ENCODE measurements around the gene CARD14. TPM values are rescaled to one million over a fixed set of nuclear protein-coding genes. Genes with fewer than 3 reads are reported as not detected.

Gene CARD14
- total RNA-seq, 1 experiment from 2014 or later, result 0.09 TPM

DNA sequence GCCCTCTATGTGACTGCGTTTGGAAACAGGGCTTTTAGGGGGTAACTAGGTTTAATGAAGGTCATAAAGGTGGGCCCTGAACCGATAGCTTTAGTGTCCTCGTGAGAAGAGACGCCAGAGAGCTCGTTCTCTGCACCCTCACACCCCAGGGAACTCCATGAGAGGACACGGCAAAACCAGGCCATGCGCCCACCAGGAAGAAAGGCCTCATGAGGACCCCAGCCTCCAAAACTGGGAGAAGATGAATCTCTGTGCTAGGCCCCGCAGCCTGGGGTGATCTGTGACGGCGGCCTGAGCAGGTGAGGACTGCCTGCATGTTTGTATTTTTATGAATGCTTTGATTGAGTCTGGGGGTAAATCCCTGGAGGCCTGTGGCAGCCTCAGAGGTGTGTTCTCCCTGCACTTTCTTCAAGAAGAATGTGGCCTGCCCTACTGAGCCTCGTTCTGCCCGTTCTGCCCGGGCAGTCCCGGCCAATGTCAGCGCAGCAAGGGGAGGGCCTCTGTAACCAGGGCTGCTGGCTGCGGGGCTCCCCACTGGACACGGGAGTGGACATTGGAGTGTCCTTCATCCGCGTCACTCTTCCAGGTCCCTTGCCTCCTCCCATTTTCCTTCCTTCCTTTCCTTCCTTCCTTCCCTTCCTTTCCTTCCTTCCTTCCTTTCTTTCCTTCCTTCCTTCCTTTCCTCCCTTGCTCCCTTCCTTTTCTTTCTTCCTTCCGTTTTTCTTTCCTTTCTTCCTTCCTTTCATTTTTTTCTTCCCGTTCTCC is 84.0 kb downstream of the CARD14 start:
- no peak overlapping the region for H3K4me3 ChIP-seq (ENCODE audit: low read depth, low read length, poor library complexity, severe bottlenecking)
- no peaks in the 10 kb centered on the region for H3K9me3 ChIP-seq (ENCODE audit: low read depth, low read length, poor library complexity, severe bottlenecking)
- peak overlapping the region; percentile 56 for H3K27ac ChIP-seq (ENCODE audit: low read depth, low read length, poor library complexity, severe bottlenecking)
- H3K4me1 ChIP-seq (ENCODE audit: insufficient read depth, low read length, poor library complexity, severe bottlenecking), result peaks cover 11% of the 10 kb centered on the region
- H3K36me3 ChIP-seq (ENCODE audit: insufficient read depth, low read length, poor library complexity, severe bottlenecking), result no peaks in the 10 kb centered on the region
- BruUV-seq (replicated peaks), result no TSS peak
- CTCF ChIA-PET, result no interaction called here
- DNase-seq (ENCODE audit: low spot score), result no peak
- intact Hi-C loops (cut with micrococcal nuclease; ENCODE audit: unreplicated experiment), result no loop called here
- H3K27me3 ChIP-seq (replicated peaks; ENCODE audit: insufficient read depth, low read depth, low read length, poor library complexity), result no peaks in the 10 kb centered on the region
- TF ChIP-seq EZH2 (IDR thresholded peaks at IDR 0.05; ENCODE audit: borderline replicate concordance, low read depth, low read length, poor library complexity, severe bottlenecking), result no peak
- TF ChIP-seq, protein P1, sequence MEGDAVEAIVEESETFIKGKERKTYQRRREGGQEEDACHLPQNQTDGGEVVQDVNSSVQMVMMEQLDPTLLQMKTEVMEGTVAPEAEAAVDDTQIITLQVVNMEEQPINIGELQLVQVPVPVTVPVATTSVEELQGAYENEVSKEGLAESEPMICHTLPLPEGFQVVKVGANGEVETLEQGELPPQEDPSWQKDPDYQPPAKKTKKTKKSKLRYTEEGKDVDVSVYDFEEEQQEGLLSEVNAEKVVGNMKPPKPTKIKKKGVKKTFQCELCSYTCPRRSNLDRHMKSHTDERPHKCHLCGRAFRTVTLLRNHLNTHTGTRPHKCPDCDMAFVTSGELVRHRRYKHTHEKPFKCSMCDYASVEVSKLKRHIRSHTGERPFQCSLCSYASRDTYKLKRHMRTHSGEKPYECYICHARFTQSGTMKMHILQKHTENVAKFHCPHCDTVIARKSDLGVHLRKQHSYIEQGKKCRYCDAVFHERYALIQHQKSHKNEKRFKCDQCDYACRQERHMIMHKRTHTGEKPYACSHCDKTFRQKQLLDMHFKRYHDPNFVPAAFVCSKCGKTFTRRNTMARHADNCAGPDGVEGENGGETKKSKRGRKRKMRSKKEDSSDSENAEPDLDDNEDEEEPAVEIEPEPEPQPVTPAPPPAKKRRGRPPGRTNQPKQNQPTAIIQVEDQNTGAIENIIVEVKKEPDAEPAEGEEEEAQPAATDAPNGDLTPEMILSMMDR (conservative IDR thresholded peaks at IDR 0.05; ENCODE audit: low read depth, low read length), result no peak
- POLR2A ChIA-PET (ENCODE audit: low non-redundant PET), result no interaction called here

DNA sequence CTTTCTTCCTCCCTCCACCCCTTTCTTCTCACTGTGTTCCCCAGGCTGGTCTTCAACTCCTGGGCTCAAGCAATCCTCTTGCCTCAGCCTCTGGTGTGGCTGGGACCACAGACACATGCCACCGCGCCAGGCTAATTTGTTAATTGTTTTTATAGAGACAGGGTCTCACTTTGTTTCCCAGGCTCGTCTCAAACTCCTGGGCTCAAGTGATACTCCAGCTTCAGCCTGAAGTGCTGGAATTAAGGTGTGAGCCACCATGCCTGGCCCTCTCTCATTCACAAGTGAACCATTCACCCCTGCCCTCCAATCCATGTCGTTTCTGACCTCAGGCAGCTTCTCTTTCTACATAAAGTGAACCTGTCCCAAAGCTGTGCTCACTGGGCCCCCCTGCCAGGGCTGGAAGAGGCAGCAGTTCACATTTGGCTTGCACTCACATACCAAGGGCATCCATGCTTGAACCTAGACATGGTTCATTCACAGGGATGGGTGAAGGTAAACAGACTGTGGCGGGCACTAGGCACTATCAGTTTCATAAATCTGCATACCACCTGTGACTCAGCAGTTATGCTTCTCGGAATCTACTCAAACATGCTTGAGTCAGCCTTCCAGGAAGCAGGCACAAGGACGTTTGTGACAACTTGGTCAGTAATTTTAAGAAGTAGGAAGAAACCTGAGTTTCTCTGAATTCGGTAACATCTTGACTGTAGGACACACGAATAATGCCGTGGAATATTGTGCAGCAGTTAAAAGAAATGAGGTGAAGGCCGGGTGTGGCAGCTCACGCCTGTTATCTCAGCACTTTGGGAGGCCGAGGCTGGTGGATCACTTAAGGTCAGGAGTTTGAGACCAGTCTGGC is 84.8 kb downstream of the CARD14 start:
- BruUV-seq (replicated peaks), result no TSS peak
- peak overlapping the region; percentile 56 for H3K27ac ChIP-seq (ENCODE audit: low read depth, low read length, poor library complexity, severe bottlenecking)
- no peaks in the 10 kb centered on the region for H3K27me3 ChIP-seq (replicated peaks; ENCODE audit: insufficient read depth, low read depth, low read length, poor library complexity)
- DNase-seq (ENCODE audit: low spot score), result peak; percentile 54
- peaks cover 11% of the 10 kb centered on the region for H3K4me1 ChIP-seq (ENCODE audit: insufficient read depth, low read length, poor library complexity, severe bottlenecking)
- no peaks in the 10 kb centered on the region for H3K9me3 ChIP-seq (ENCODE audit: low read depth, low read length, poor library complexity, severe bottlenecking)
- no peak overlapping the region for H3K4me3 ChIP-seq (ENCODE audit: low read depth, low read length, poor library complexity, severe bottlenecking)
- CTCF ChIA-PET, result no interaction called here
- intact Hi-C loops (cut with micrococcal nuclease; ENCODE audit: unreplicated experiment), result no loop called here
- H3K36me3 ChIP-seq (ENCODE audit: insufficient read depth, low read length, poor library complexity, severe bottlenecking), result no peaks in the 10 kb centered on the region
- POLR2A ChIA-PET (ENCODE audit: low non-redundant PET), result no interaction called here
- TF ChIP-seq EZH2 (IDR thresholded peaks at IDR 0.05; ENCODE audit: borderline replicate concordance, low read depth, low read length, poor library complexity, severe bottlenecking), result no peak
- TF ChIP-seq, protein P1 (conservative IDR thresholded peaks at IDR 0.05; ENCODE audit: low read depth, low read length), result no peak

DNA sequence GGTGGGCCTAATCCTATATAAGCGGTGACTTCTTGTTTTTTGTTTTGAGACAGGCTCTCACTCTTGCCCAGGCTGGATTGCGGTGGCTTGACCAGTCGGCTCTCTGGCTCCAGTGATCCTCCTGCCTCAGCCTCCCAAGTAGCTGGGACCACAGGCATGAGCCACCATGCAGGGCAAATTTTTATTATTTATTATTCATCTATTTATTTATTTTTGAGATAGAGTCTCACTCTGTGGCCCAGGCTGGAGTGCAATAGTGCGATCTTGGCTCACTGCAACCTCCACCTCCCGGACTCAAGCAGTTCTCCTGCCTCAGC is 86.2 kb downstream of the CARD14 start:
- Histone ChIP-seq H3K4me3 (ENCODE audit: low read depth, low read length, poor library complexity, severe bottlenecking) (no peak overlapping the region), H3K27ac (ENCODE audit: low read depth, low read length, poor library complexity, severe bottlenecking) (no peak overlapping the region), H3K27me3 (replicated peaks; ENCODE audit: insufficient read depth, low read depth, low read length, poor library complexity) (no peaks in the 10 kb centered on the region), H3K36me3 (ENCODE audit: insufficient read depth, low read length, poor library complexity, severe bottlenecking) (no peaks in the 10 kb centered on the region), H3K4me1 (ENCODE audit: insufficient read depth, low read length, poor library complexity, severe bottlenecking) (peaks cover 11% of the 10 kb centered on the region), H3K9me3 (ENCODE audit: low read depth, low read length, poor library complexity, severe bottlenecking) (no peaks in the 10 kb centered on the region)
- POLR2A ChIA-PET (ENCODE audit: low non-redundant PET), result no interaction called here
- no peak for TF ChIP-seq EZH2 (IDR thresholded peaks at IDR 0.05; ENCODE audit: borderline replicate concordance, low read depth, low read length, poor library complexity, severe bottlenecking)
- TF ChIP-seq, protein P1 (conservative IDR thresholded peaks at IDR 0.05; ENCODE audit: low read depth, low read length), result no peak
- no peak for DNase-seq (ENCODE audit: low spot score)
- CTCF ChIA-PET, result no interaction called here
- intact Hi-C loops (cut with micrococcal nuclease; ENCODE audit: unreplicated experiment), result no loop called here
- BruUV-seq (replicated peaks), result no TSS peak
